Endodermal cell (in vitro differentiated cells): ENCODE results near the gene SHBG. TPM values are rescaled to one million over a fixed set of nuclear protein-coding genes. Genes with fewer than 3 reads are reported as not detected.

ENCODE experiments used
- DNase-seq: peaks from one replicate; pipeline ENCODE4 v3.0.0-alpha.2; 2017
- H3K27ac ChIP-seq: 2 replicates; pipeline ENCODE4 v1.5.1; 2013; ENCODE audit warnings: mild to moderate bottlenecking, low read depth, low read length, moderate library complexity
- H3K27me3 ChIP-seq: 2 replicates; pipeline ENCODE4 v1.6.1; 2013; ENCODE audit warnings: mild to moderate bottlenecking, low read length, moderate library complexity; ENCODE audit not compliant: insufficient read depth, control insufficient read depth, poor library complexity, severe bottlenecking
- H3K36me3 ChIP-seq: 2 replicates; pipeline ENCODE4 v1.7.0; 2013; ENCODE audit warnings: mild to moderate bottlenecking, low read length, moderate library complexity; ENCODE audit not compliant: control insufficient read depth, insufficient read depth
- H3K4me1 ChIP-seq: one replicate; pipeline ENCODE4 v1.7.0; 2013; ENCODE audit warnings: low read length; ENCODE audit not compliant: control insufficient read depth, insufficient read depth
- H3K4me3 ChIP-seq: 2 replicates; pipeline ENCODE4 v1.5.1; 2013; ENCODE audit warnings: mild to moderate bottlenecking, low read length, moderate library complexity
- H3K9ac ChIP-seq: 2 replicates; pipeline ENCODE4 v1.6.1; 2013; ENCODE audit warnings: mild to moderate bottlenecking, low read length, moderate library complexity; ENCODE audit not compliant: poor library complexity, severe bottlenecking; ENCODE audit errors: extremely low read depth
- H3K9me3 ChIP-seq: 2 replicates; pipeline ENCODE4 v1.6.1; 2013; ENCODE audit warnings: mild to moderate bottlenecking, low read length, moderate library complexity; ENCODE audit not compliant: control insufficient read depth
- H3K27ac Mint-ChIP-seq: 2 replicates; pipeline ENCODE4 v1.8.0; 2020; ENCODE audit warnings: mixed read lengths
- H3K27me3 Mint-ChIP-seq: 2 replicates; pipeline ENCODE4 v1.8.0; 2021; ENCODE audit warnings: mild to moderate bottlenecking, mixed read lengths; ENCODE audit not compliant: insufficient read depth
- H3K36me3 Mint-ChIP-seq: 2 replicates; pipeline ENCODE4 v1.8.0; 2020; ENCODE audit warnings: low read depth, mixed read lengths
- H3K4me1 Mint-ChIP-seq: 2 replicates; pipeline ENCODE4 v1.8.0; 2020; ENCODE audit warnings: mixed read lengths
- H3K4me3 Mint-ChIP-seq: 2 replicates; pipeline ENCODE4 v1.8.0; 2020; ENCODE audit warnings: mild to moderate bottlenecking, moderate library complexity, mixed read lengths
- H3K9me3 Mint-ChIP-seq: 2 replicates; pipeline ENCODE4 v1.8.0; 2020; ENCODE audit warnings: mild to moderate bottlenecking, mixed read lengths
- WGBS, 2 experiments: methylation state at CpG; one replicate each; pipeline versions ENCODE4 v1.1.5 to v1.1.7; 2013; ENCODE audit warnings: missing lambda C conversion rate in 2 of 2, mixed read lengths in 1 of 2; ENCODE audit not compliant: insufficient coverage in 1 of 2, insufficient read length in 1 of 2; 5-methylcytosine and 5-hydroxymethylcytosine counted together
- long read RNA-seq, 4 experiments: library from polyadenylated mRNA in 2 of 4; library from RNA in 1 of 4; library from capped mRNA in 1 of 4; stranded (forward) in 3 of 4; unstranded in 1 of 4; transcript quantifications; one replicate each; pipeline ENCODE4 v2.0.0, GENCODE V29; 2020 to 2021; ENCODE audit warnings: inconsistent platforms in 1 of 4
- polyA plus RNA-seq, 2 experiments: library from polyadenylated mRNA; stranded (reverse); fragments of 50-300 nt; gene quantifications; one replicate each; pipeline ENCODE4 v1.2.3, GENCODE V29; 2013
- total RNA-seq, 2 donors: library from RNA; stranded (reverse); fragmentation: NEBNext Ultra II Directional in 1 of 2; extraction: Animal tissue kit (Norgen Biotek cat#: 25700) in 1 of 2; gene quantifications; 2 replicates in 1 of 2; 3 replicates in 1 of 2; pipeline ENCODE4 v1.2.1, GENCODE V29; 2021
- TF ChIP-seq, protein P1 (sequence below): fragments of 200-600 bp; sonication (generic); conservative IDR thresholded peaks from 2 replicates; pipeline ENCODE4 v1.5.0; 2021; ENCODE audit warnings: antibody characterized with exemption, mild to moderate bottlenecking

The SHBG gene, protein sequence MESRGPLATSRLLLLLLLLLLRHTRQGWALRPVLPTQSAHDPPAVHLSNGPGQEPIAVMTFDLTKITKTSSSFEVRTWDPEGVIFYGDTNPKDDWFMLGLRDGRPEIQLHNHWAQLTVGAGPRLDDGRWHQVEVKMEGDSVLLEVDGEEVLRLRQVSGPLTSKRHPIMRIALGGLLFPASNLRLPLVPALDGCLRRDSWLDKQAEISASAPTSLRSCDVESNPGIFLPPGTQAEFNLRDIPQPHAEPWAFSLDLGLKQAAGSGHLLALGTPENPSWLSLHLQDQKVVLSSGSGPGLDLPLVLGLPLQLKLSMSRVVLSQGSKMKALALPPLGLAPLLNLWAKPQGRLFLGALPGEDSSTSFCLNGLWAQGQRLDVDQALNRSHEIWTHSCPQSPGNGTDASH
- 1 to 10 TPM in 1 of 2 donors, under 1 TPM in 1; 0.77 to 1.9 TPM for total RNA-seq
- 0.68 TPM for polyA plus RNA-seq (2013, experiment 1 of 2)
- polyA plus RNA-seq (2013, experiment 2 of 2), result 1.0 TPM
- long read RNA-seq, experiment 1, partial matches to known transcripts, result 0 of 1 reads
- long read RNA-seq, experiment 1, other reads (novel, unspliced or antisense), result 1 of 1 reads
- long read RNA-seq, experiment 2, partial matches to known transcripts, result 0 of 3 reads
- long read RNA-seq, experiment 2, other reads (novel, unspliced or antisense), result 3 of 3 reads
- long read RNA-seq, experiment 3, partial matches to known transcripts, result 0 of 4 reads
- long read RNA-seq, experiment 3, other reads (novel, unspliced or antisense), result 4 of 4 reads
- long read RNA-seq, experiment 4, partial matches to known transcripts, result 0 of 5 reads
- long read RNA-seq, experiment 4, other reads (novel, unspliced or antisense), result 4 of 5 reads

- TF ChIP-seq, protein P1, sequence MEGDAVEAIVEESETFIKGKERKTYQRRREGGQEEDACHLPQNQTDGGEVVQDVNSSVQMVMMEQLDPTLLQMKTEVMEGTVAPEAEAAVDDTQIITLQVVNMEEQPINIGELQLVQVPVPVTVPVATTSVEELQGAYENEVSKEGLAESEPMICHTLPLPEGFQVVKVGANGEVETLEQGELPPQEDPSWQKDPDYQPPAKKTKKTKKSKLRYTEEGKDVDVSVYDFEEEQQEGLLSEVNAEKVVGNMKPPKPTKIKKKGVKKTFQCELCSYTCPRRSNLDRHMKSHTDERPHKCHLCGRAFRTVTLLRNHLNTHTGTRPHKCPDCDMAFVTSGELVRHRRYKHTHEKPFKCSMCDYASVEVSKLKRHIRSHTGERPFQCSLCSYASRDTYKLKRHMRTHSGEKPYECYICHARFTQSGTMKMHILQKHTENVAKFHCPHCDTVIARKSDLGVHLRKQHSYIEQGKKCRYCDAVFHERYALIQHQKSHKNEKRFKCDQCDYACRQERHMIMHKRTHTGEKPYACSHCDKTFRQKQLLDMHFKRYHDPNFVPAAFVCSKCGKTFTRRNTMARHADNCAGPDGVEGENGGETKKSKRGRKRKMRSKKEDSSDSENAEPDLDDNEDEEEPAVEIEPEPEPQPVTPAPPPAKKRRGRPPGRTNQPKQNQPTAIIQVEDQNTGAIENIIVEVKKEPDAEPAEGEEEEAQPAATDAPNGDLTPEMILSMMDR, result no peak
- no peak within 1 kb of the TSS for H3K9ac ChIP-seq
- peaks cover 11% of the 10 kb centered on the region for H3K4me1 Mint-ChIP-seq
- H3K36me3 Mint-ChIP-seq, result peaks cover 8% of the 10 kb centered on the region
- no peaks in the 10 kb centered on the region for H3K9me3 ChIP-seq
- no peak within 1 kb of the TSS for H3K27ac Mint-ChIP-seq
- H3K27me3 ChIP-seq, result no peaks in the 10 kb centered on the region
- H3K27ac ChIP-seq, result no peak within 1 kb of the TSS
- DNase-seq, result peak; percentile 47
- 91 to 94% methylated on average over 8 to 13 of the region's 13 CpGs for WGBS, 2 experiments
- peaks cover 10% of the 10 kb centered on the region for H3K36me3 ChIP-seq
- no peaks in the 10 kb centered on the region for H3K9me3 Mint-ChIP-seq
- no peak within 1 kb of the TSS for H3K4me3 ChIP-seq
- H3K27me3 Mint-ChIP-seq, result no peaks in the 10 kb centered on the region
- no peak within 1 kb of the TSS for H3K4me3 Mint-ChIP-seq
- peaks cover 9% of the 10 kb centered on the region for H3K4me1 ChIP-seq
These were observed at the start of gene SHBG for GRCh38 chr17:7629939-7630571. Gene SHBG, plus strand, starts transcription at chr17:7630135. Its CDS starts 38 bp downstream, at chr17:7630173.

DNA sequence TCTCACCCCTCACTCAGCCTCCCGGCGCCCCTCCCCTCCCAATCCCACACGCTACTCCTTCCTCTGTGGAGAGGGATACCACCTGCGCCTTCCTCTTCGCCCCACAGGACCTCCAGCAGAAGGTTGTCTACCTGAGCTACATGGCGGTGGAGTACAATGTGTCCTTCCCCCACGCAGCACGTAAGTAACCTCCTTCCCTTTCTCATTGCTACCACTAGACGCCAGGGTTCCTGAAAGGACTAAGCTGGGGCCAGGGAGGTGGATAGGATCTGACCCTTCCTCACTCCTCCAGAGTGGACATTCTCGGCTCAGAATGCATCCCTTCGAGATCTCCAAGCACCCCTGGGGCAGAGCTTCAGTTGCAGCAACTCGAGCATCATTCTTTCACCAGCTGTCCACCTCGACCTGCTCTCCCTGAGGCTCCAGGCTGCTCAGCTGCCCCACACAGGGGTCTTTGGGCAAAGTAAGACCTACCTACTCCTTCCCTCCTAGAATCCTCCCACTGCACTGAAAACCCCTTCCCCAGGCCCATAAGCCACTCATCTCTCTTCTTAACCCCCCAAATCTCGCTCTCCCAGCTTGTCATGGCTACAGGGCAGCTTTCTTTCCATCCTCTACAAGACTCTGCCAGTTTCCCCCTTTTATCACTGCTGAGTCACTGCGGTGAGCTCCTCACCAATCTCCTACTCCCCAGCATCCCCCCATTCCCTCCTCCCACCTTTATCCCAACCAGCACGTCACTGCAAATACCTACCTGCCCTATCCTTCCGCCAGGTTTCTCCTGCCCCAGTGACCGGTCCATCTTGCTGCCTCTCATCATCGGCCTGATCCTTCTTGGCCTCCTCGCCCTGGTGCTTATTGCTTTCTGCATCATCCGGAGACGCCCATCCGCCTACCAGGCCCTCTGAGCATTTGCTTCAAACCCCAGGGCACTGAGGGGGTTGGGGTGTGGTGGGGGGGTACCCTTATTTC is 49.0 kb upstream of the SHBG start:
- 89 to 91% methylated on average over 11 to 23 of the region's 23 CpGs for WGBS, 2 experiments
- peak; percentile 66 for DNase-seq
- H3K4me3 Mint-ChIP-seq, result no peak overlapping the region

More for the DNA sequence above, 49.0 kb upstream of the SHBG start:
- no peaks in the 10 kb centered on the region for H3K27me3 Mint-ChIP-seq
- Histone ChIP-seq H3K9ac (no peak overlapping the region), H3K9me3 (no peaks in the 10 kb centered on the region), H3K36me3 (peaks cover 42% of the 10 kb centered on the region), H3K4me3 (no peak overlapping the region), H3K27ac (peak overlapping the region; percentile 38), H3K27me3 (no peaks in the 10 kb centered on the region), H3K4me1 (peaks cover 3% of the 10 kb centered on the region)
- TF ChIP-seq, protein P1, result no peak
- no peaks in the 10 kb centered on the region for H3K9me3 Mint-ChIP-seq
- H3K4me1 Mint-ChIP-seq, result peaks cover 19% of the 10 kb centered on the region
- H3K27ac Mint-ChIP-seq, result peak overlapping the region; percentile 65
- H3K36me3 Mint-ChIP-seq, result peaks cover 43% of the 10 kb centered on the region
